Activated T-helper 1 cell treated with anti-CD3 and anti-CD28 coated beads, Interleukin-2, amount 50 U/mL, for 16 hours (primary cell): Measurements from ENCODE around the gene HORMAD1.
"Not testable (repeated sequence)": the region's sequence is repeated elsewhere in the genome, so short reads cannot be mapped to it uniquely, and the experiment has no call there.

ENCODE experiments used
- DNase-seq, 2 donors: peaks; one replicate each; pipeline ENCODE4 v3.0.0-alpha.2; 2020; ENCODE audit warnings: low read depth in 1 of 2, low spot score in 1 of 2

Gene HORMAD1

DNA sequence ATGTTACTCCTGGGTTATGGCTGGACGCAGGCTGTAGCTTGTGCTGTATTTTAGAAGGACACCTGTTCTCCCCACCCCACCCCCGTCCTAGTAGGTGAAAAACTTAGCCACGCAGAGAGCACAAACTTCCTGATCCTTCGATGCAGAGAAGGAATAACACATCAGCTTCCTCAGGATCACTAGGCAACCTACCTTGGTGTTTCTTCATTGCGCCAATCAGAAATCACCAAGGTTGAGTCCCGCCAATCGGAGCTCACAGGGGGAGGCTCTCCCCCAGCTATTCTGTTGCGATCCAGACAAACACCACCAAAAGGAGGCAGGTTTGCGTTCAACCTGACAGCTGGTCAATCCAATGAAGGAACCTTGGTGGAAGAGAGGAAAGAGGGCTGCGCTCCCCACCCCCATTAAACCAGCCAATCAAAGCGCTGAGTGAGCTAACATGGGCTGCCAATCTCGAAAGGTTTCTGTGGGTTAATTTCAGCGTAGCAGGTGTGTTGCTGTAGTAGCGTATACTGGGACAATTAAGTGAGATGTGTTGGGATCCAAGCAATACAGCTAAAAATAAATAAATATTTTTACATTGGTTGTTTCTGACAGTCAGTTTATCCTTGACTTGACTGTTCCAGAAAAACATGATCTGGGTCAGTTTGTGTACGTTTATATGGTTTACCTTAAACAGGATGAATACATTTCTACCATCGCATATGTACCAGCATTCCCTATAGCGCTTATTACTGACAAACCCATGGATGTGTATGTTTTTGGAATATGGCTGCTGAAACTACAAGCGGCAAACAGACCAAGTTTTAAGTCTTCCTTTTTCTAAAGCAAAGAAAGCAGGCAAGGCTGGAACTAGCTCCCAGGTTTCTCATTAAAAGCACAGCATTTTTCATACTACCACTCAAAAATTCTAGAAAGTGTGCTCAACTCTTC is 23.4 kb downstream of the HORMAD1 start, which contains the start of gene GOLPH3L:
TSS of gene GOLPH3L (minus strand) at position 160 of the 933 bp plus-strand sequence. CDS start 2,316 bp downstream, outside the sequence.
- DNase-seq: peak; percentile 65 to 78

DNA sequence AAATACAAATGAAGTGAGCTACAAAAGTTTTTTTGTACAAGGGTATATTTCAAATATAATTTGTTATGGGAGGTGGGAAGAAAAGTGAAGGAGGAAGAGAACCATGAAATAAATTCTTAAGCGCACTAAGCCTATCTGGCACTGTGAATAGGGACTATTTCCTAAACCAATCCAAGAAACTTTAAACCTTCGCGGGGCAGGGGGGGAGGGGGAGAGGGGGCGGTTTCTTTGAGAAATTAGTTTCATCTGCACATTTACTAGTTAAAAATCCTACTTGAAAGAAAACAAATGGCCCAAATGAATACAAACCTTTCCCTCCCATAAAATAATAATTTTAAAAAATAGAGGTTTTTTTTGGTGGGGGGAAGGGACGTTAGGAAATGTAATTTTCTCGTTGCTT is 24.1 kb downstream of the HORMAD1 start:
- DNase-seq: no peak

DNA sequence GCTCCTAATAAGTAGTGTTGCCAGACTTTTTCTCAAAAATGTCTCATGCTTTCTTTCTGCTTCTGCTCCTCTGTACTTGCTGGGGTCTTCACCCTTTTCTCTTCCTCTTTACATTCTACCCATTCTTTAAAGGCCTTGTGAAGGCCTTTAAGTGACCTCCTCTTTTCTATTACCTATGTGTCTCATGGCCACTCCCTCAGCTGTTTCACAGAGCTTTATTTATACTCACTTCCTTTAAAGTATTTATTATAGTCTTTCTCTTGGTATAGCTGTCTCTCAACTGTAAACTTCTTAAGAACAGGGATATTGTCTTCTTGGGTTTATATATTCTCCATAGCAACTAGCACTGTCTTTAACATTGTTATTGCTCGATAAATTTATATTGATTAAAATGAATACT is 24.5 kb downstream of the HORMAD1 start:
- no peak for DNase-seq

DNA sequence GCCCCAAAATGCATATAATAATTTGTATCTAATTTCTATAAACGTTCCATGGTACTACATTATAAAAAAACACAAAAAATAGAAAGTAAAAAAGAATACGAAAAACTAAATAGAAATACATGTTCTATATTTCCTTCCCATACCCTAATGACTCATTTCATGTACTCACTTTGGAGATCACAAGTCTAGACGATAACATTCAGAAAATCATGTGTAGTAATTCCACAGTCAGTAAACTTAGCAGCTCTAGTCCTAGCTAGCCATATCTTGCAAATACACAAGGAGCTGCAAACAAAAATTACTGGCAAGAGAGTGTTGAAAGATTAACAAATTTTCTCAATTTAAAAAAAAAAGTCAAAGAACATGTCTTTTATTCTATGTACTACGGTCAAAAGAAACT is 25.1 kb downstream of the HORMAD1 start:
- DNase-seq: no peak

DNA sequence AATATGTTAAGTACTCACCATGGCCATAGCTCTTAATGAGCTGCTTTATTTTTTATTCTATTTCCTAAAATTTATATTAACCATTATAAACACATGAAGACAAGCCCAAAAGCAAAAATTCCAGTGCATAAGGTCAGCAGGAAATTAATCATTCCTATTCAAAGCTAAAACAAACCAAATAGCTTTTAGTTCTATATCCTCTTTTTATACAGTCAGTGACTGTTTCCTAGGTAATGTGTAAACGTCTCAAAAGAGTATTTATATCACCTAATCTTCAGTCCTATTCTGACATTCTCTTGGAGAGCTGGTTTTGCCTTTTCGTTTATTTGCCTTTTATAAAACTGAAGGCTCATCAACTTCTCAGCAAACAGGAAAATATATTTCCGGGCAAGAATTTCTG is 28.0 kb downstream of the HORMAD1 start:
- DNase-seq: no peak

DNA sequence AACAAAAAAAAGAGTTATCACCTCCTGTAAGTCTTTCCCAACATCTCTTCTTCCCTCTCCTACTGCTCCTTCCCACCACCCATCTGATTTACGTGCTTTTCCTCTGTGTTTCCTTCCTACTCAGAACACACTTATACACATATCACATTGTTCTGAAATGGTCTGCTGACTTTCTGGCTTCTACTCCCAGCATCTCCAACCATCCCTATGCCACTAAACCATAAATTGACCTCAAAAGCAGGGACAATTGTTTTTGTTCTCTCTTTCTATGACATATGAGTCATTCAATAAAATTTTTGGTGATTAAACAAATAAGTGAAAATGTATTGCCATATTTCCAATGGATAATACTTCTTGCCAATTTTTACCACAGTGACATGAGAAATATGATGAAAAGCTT is 31.9 kb downstream of the HORMAD1 start:
- no peak for DNase-seq

DNA sequence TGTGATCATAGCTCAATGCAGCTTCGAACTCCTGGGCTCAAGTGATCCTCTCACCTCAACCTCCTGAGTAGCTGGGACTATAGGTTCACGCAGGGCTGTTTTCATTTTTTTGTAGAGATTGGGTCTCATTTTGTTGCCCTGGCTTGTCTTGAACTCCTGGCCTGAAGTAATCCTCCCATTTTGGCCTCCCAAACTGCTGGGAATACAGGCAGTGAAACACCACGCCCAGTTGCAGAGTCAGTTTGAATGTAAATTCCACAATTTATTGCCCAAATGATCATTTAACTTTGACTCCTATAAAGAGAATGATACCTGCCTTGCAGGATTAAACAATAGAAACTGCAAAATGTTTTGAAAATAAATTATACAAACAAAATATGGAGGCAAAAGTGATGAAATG is 34.4 kb downstream of the HORMAD1 start:
- no peak for DNase-seq

DNA sequence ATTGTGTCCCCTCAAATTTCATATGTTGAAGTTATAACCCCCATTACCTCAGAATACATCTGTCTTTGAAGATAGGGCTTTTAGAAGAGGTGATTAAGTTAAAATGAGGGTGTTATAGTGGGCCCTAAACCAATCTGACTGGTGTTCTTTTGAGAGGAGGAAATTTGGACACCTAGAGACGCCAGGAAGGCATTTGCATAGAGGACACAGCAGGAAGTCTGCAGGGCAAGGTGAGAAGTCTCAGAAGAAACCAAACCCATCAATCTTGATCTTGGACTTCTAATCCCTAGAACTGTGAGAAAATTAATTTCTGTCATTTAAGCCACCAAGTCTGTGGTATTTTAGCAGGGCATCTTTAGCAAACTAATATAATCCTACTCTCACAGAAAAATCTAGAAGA is 36.8 kb downstream of the HORMAD1 start:
- DNase-seq: no peak

DNA sequence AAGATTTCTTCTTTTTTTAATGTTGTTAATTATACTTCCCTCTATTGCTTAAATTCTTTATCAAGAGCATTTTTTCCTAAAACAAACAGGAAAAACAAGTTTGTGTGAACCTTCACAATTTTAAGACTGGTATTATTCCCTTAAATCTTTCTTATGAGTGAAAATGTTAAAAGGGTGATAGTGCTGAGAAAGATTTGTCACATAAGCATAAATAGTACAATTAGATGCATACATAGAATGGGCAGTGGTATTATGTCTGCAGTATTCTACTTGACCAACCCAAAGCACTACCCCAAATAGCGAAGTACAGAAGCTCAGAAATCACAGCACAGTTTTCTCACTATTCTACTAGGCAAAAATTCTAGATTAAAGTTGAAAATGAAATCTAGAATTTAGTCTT is 41.7 kb downstream of the HORMAD1 start:
- no peak for DNase-seq

DNA sequence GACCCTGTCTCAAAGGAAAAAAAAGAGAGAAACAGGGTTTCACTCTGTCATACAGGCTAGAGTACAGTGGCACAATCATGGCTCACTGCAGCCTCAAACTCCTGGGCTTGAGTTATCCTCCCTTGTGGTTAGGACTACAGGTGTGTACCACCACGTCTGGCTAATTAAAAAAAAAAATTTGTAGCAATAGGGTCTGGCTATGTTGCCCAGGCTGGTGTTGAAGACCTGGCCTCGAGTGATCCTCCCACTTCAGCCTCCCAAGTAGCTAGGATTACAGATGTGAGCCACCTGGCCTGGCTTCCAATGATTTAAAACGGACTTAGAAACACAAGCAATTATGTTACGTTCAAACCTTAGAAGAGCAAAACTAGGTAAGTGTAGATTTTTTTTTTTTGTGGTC is 45.8 kb downstream of the HORMAD1 start:
- DNase-seq: no peak

DNA sequence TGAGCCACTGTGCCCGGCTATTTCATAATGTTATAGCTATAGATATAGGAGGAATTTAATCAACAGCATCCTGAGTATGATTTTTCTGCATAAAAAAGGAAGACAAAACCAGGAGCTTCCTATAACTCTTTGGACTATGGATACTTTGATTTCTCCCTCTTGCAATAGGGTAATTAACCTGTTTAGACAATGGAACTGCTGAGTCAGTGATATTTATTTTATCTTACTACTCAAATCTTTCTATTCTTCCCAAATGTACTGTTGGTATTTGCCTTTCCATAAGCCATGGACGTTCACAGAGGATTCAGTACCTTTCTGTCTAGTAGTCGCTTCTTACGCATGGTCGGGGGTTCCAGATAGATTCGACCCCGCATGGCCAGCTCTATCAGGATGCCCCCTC is 57.4 kb downstream of the HORMAD1 start:
- DNase-seq: no peak

DNA sequence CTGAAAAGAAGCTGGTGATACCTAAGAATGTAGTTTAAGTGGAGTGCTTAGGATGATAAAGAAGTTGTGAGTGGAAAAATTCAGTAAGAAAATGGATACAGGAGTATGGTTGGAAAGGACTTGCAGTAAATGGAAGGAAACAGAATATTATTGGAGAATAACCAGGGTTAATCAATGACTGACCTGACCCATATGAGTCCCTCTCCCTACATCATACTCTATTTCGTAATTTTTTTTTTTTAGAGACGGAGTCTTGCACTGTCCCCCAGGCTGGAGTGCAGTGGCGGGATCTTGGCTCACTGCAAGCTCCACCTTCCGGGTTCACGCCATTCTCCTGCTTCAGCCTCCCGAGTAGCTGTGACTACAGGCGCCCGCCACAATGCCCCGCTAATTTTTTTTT is 57.9 kb downstream of the HORMAD1 start:
- no peak for DNase-seq

DNA sequence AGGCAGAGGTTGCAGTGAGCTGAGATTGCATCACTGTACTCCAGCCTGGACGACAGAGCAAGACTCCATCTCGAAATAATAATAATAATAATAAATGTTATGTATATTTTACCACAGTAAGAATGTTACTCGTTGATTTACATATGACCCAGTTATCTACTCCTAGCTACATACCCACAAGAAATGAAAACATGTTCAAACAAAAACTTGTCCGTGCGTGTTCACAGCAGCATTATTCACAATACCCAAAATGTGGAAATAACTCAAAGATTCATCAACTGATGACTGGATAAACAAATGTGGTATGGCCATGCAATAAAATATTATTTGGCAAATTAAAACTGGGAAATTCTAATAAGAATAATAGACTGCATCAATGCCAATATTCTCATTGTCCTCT is 59.5 kb downstream of the HORMAD1 start:
- no peak for DNase-seq

DNA sequence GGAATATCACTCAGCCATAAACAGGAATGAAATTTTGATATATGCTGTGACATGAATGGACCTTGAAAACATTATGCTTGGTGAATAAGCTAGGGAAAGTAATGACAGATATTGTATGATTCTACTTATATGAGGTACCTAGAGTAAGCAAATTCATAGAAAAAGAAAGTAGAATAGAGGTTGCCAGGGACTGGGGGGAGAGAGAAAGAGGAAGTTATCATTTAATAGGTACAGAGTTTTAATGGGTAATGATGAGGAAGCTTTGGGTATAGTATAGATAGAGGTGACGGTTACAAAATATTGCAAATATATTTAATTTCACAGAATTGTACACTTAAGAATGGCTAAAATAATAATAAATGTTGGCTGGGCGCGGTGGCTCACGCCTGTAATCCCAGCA is 60.1 kb downstream of the HORMAD1 start:
- DNase-seq: no peak

DNA sequence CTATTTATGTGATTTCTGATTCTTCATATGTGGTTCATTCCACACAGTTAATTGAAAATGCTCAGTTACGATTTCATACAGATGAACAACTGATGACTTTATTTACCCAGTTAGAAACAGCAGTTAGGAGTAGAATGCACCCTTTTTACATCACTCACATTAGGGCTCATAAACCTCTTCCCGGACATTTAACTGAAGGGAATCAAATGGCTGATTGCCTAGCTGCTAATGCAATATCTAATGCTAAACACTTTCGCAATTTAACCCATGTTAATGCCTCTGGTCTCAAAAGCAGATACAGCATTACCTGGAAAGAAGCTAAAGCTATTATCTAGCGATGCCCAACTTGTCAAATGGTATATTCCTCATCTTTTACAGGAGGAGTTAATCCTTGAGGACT is 63.6 kb downstream of the HORMAD1 start:
- not testable (repeated sequence) for DNase-seq

DNA sequence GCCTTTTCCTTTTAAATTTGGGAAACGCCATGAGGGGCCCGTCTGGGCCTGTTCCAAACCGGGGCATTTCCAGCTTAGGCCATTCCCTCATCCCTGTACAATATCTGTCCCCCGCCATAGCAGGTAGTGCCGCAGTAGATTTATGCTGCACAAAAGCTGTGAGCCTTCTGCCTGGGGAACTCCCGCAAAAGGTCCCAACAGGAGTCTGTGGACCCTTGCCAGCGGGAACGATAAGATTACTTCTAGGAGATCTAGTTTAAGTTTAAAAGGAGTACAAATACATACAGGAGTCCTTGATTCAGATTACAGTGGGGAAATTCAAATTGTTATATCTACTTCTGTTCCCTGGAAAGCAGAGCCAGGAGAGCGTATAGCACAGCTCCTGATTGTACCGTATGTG is 66.1 kb downstream of the HORMAD1 start:
- not testable (repeated sequence) for DNase-seq

DNA sequence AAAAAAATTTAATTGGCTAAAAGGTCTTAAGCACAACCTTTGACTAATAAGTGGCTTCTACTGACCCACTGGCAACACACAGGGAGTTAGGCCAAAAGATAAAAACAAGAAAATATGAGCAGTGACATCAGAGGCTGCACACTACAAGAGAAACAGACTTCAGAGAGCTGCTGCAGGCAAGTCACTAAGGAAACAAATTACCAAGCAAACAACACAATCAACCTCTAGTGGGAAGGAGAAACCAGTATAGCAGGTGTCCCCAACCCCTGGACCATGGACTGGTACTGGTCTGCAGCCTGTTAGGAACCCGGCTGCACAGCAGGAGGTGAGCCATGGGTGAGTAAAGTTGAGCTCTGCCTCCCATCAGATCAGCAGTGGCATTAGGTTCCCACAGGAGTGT is 70.5 kb downstream of the HORMAD1 start:
- DNase-seq: no peak

DNA sequence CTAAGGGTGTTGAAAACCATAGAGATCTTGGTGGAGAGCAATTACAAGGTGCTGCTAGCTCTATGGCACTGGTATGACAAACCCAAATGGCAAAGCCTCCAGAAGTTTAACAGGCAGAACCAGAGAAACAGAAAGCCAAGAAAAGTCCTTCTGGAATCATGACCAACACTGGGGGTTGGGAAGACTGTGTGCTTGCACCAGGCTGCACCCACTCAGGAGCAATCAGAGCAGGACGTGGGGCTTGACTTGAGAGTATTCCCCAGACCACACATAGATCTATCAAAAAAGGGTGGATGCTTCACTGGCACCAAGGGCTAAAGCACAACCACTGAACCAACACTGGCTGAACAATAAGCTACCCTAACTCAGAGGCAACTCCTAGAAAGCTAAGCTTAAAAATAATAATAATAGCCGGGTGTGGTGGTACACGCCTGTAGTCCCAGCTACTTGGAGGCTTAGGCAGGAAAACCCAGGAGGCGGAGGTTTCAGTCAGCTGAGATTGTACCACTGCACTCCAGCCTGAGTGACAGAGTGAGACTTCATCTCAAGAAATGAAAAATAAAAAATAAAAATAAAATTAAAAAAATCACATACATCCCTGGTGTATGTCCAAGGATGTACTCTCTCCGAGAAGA is 71.1 kb downstream of the HORMAD1 start:
- no peak for DNase-seq
